H1 (cell line): ENCODE data around the gene RCE1. TPM values are rescaled to one million over a fixed set of nuclear protein-coding genes. Genes with fewer than 3 reads are reported as not detected.

Source experiments
- CTCF ChIA-PET: fragments of 300-600 bp; sonication (Branson Sonifier 250); formaldehyde crosslinking; loops from one replicate; lab custom pipeline; 2021; ENCODE audit not compliant: partially characterized antibody; lab: Charles Lee
- POLR2A ChIA-PET: fragments of 300-600 bp; sonication (Branson Sonifier 250); formaldehyde crosslinking; loops from one replicate; lab custom pipeline; 2021; ENCODE audit warnings: inconsistent platforms; ENCODE audit not compliant: partially characterized antibody; lab: Charles Lee
- DNase-seq, 2 experiments: peaks; one replicate each; pipeline versions ENCODE4 v3.0.0 to v3.0.0-alpha.2; 2010 to 2022; ENCODE audit warnings: low spot score in 2 of 2, low read depth in 1 of 2, mixed read lengths in 1 of 2
- FAIRE-seq: peaks from 2 replicates; lab custom pipeline; 2011; peaks lifted over from hg19 to GRCh38; lab: Jason Lieb, UNC
- H2AFZ ChIP-seq: 2 replicates; pipeline ENCODE4 v1.8.1; 2012; ENCODE audit warnings: low read length, inconsistent platforms
- H2AK5ac ChIP-seq: 2 replicates; pipeline ENCODE4 v1.6.1; 2013; ENCODE audit warnings: low read depth, low read length
- H2BK120ac ChIP-seq: replicated peaks from 2 replicates; pipeline ENCODE3; 2013; ENCODE audit warnings: low read depth, low read length, inconsistent platforms
- H2BK12ac ChIP-seq: 2 replicates; pipeline ENCODE4 v1.6.1; 2013; ENCODE audit warnings: low read depth, low read length
- H2BK15ac ChIP-seq: 2 replicates; pipeline ENCODE4 v1.6.1; 2013; ENCODE audit warnings: low read length
- H2BK20ac ChIP-seq: 2 replicates; pipeline ENCODE4 v1.6.1; 2013; ENCODE audit warnings: low read length
- H2BK5ac ChIP-seq: 2 replicates; pipeline ENCODE4 v1.6.1; 2013; ENCODE audit warnings: low read depth, low read length
- H3K14ac ChIP-seq: 2 replicates; pipeline ENCODE4 v1.6.1; 2013; ENCODE audit warnings: inconsistent platforms; ENCODE audit not compliant: insufficient read length
- H3K18ac ChIP-seq: 2 replicates; pipeline ENCODE4 v1.6.1; 2013; ENCODE audit warnings: low read length; ENCODE audit errors: extremely low read depth
- H3K23ac ChIP-seq: 2 replicates; pipeline ENCODE4 v1.6.1; 2013; ENCODE audit warnings: inconsistent platforms; ENCODE audit not compliant: insufficient read length
- H3K23me2 ChIP-seq: 2 replicates; pipeline ENCODE4 v1.6.1; 2013; ENCODE audit warnings: low read depth, low read length
- H3K27ac ChIP-seq: 2 replicates; pipeline ENCODE4 v1.6.1; 2011; ENCODE audit warnings: low read depth, low read length, inconsistent platforms
- H3K27me3 ChIP-seq, 4 experiments: replicated peaks in 1 of 4; 1 replicate in 1 of 4; 2 replicates in 3 of 4; pipeline versions ENCODE4 v1.6.1 to v1.8.1; 2011 to 2013; ENCODE audit warnings: low read length in 3 of 4, mild to moderate bottlenecking in 3 of 4, inconsistent platforms in 2 of 4, mixed read lengths in 2 of 4, moderate library complexity in 1 of 4; ENCODE audit not compliant: control insufficient read depth in 3 of 4, insufficient read depth in 3 of 4; ENCODE audit errors: extremely low read depth in 1 of 4
- H3K36me3 ChIP-seq, 4 experiments: 2 replicates each; pipeline versions ENCODE4 v1.6.1 to v1.8.1; 2011 to 2013; ENCODE audit warnings: mild to moderate bottlenecking in 4 of 4, low read length in 3 of 4, moderate library complexity in 2 of 4, control low read depth in 1 of 4, inconsistent platforms in 1 of 4; ENCODE audit not compliant: insufficient read depth in 4 of 4, control insufficient read depth in 2 of 4
- H3K4ac ChIP-seq: replicated peaks from 2 replicates; pipeline ENCODE3; 2013; ENCODE audit warnings: low read length, low read depth, mixed read lengths, inconsistent platforms; ENCODE audit not compliant: insufficient read length
- H3K4me1 ChIP-seq, 4 experiments: replicated peaks in 1 of 4; 1 replicate in 1 of 4; 2 replicates in 3 of 4; pipeline versions ENCODE4 v1.6.1 to v1.8.1; 2011 to 2013; ENCODE audit warnings: low read length in 3 of 4, inconsistent platforms in 2 of 4, mixed read lengths in 1 of 4; ENCODE audit not compliant: insufficient read depth in 4 of 4, control insufficient read depth in 3 of 4
- H3K4me2 ChIP-seq, 2 experiments: 2 replicates each; pipeline versions ENCODE4 v1.6.1 to v1.8.1; 2011 to 2013; ENCODE audit warnings: low read depth in 2 of 2, low read length in 2 of 2, control low read depth in 1 of 2, inconsistent platforms in 1 of 2, mild to moderate bottlenecking in 1 of 2; ENCODE audit not compliant: insufficient read depth in 1 of 2
- H3K4me3 ChIP-seq, 4 experiments: fragments of 200-600, 300-600 bp in 1 of 4; sonication (generic), shearing (Covaris generic), sonication (Bioruptor Twin) in 1 of 4; 2 replicates each; pipeline versions ENCODE4 v1.5.1 to v1.8.1; 2011 to 2016; ENCODE audit warnings: low read length in 4 of 4, low read depth in 3 of 4, control low read depth in 2 of 4, inconsistent platforms in 2 of 4, mild to moderate bottlenecking in 2 of 4, mixed read lengths in 1 of 4, moderate library complexity in 1 of 4; ENCODE audit not compliant: insufficient read depth in 2 of 4; ENCODE audit errors: extremely low read depth in 1 of 4
- H3K56ac ChIP-seq: replicated peaks from 2 replicates; pipeline ENCODE3; 2013; ENCODE audit warnings: low read depth, mild to moderate bottlenecking, mixed read lengths, low read length, inconsistent platforms; ENCODE audit not compliant: insufficient read length
- H3K79me1 ChIP-seq: 2 replicates; pipeline ENCODE4 v1.6.1; 2013; ENCODE audit warnings: low read depth, low read length, control low read depth
- H3K79me2 ChIP-seq, 2 experiments: 2 replicates each; pipeline versions ENCODE4 v1.6.1 to v1.8.1; 2012 to 2013; ENCODE audit warnings: low read length in 2 of 2, mild to moderate bottlenecking in 2 of 2, inconsistent platforms in 1 of 2; ENCODE audit not compliant: insufficient read depth in 2 of 2, control insufficient read depth in 1 of 2
- H3K9ac ChIP-seq, 4 experiments: replicated peaks in 1 of 4; 1 replicate in 1 of 4; 2 replicates in 3 of 4; pipeline versions ENCODE4 v1.6.1 to v1.8.1; 2011 to 2013; ENCODE audit warnings: low read depth in 3 of 4, low read length in 3 of 4, control low read depth in 2 of 4, mild to moderate bottlenecking in 2 of 4, moderate library complexity in 2 of 4, inconsistent platforms in 1 of 4; ENCODE audit errors: extremely low read depth in 1 of 4
- H3K9me3 ChIP-seq, 2 experiments: 2 replicates each; pipeline versions ENCODE4 v1.6.1 to v1.8.1; 2012 to 2013; ENCODE audit warnings: mild to moderate bottlenecking in 2 of 2, moderate library complexity in 2 of 2, control low read depth in 1 of 2, inconsistent platforms in 1 of 2, low read depth in 1 of 2, low read length in 1 of 2, mixed read lengths in 1 of 2; ENCODE audit not compliant: insufficient read depth in 2 of 2
- H4K20me1 ChIP-seq, 2 experiments: replicated peaks in 1 of 2; 2 replicates each; pipeline versions ENCODE3 to v1.8.1; 2011 to 2013; ENCODE audit warnings: inconsistent platforms in 2 of 2, low read length in 2 of 2, mild to moderate bottlenecking in 1 of 2; ENCODE audit not compliant: insufficient read depth in 2 of 2, control insufficient read depth in 1 of 2
- H4K5ac ChIP-seq: 2 replicates; pipeline ENCODE4 v1.6.1; 2013; ENCODE audit warnings: low read length, low read depth, mixed read lengths, inconsistent platforms; ENCODE audit not compliant: insufficient read length
- H4K8ac ChIP-seq: 2 replicates; pipeline ENCODE4 v1.8.0; 2013; ENCODE audit warnings: mild to moderate bottlenecking, moderate library complexity, low read length, inconsistent platforms; ENCODE audit not compliant: insufficient read depth; ENCODE audit errors: extremely low read depth
- H4K91ac ChIP-seq: replicated peaks from 2 replicates; pipeline ENCODE3; 2013; ENCODE audit warnings: low read length, mixed read lengths, inconsistent platforms; ENCODE audit not compliant: insufficient read length
- BCL11A ChIP-seq, 2 experiments: IDR thresholded peaks; one replicate each; pipeline ENCODE4 v1.6.1; 2011; ENCODE audit warnings: low read depth in 2 of 2, low read length in 2 of 2, mild to moderate bottlenecking in 2 of 2
- CBX5 ChIP-seq: fragments of 300-800, 300-1000 bp; sonication (generic); IDR thresholded peaks from 2 replicates; pipeline ENCODE4 v1.7.1; 2016; ENCODE audit warnings: antibody characterized with exemption, low read length, low read depth
- EZH2 ChIP-seq: fragments of 200-600 bp; sonication (generic); IDR thresholded peaks from 2 replicates; pipeline ENCODE4 v1.7.1; 2012; ENCODE audit warnings: low read depth, mild to moderate bottlenecking, moderate library complexity, low read length, inconsistent platforms; ENCODE audit not compliant: severe bottlenecking
- GABPA ChIP-seq: IDR thresholded peaks from 2 replicates; pipeline ENCODE4 v1.6.1; 2011; ENCODE audit warnings: mild to moderate bottlenecking, low read length, moderate library complexity, borderline replicate concordance; ENCODE audit not compliant: insufficient read depth
- JUN ChIP-seq: IDR thresholded peaks from 2 replicates; pipeline ENCODE4 v1.6.1; 2011; ENCODE audit warnings: low read depth, mild to moderate bottlenecking, improper control_type of control experiment, low read length
- JUND ChIP-seq: IDR thresholded peaks from 2 replicates; pipeline ENCODE4 v1.6.1; 2011; ENCODE audit warnings: mild to moderate bottlenecking, improper control_type of control experiment, low read length
- KDM1A ChIP-seq: fragments of 200-600, 300-600 bp; sonication (generic); IDR thresholded peaks from 2 replicates; pipeline ENCODE4 v1.7.1; 2016; ENCODE audit warnings: mild to moderate bottlenecking, low read length, borderline replicate concordance
- POLR2A ChIP-seq, 2 experiments: IDR thresholded peaks; 1 replicate in 1 of 2; 2 replicates in 1 of 2; pipeline ENCODE4 v1.6.1; 2011; ENCODE audit warnings: low read depth in 2 of 2, low read length in 2 of 2, mild to moderate bottlenecking in 2 of 2; ENCODE audit errors: control extremely low read depth in 1 of 2
- POLR2AphosphoS5 ChIP-seq: IDR thresholded peaks from 2 replicates; pipeline ENCODE4 v1.6.1; 2011; ENCODE audit warnings: low read depth, low read length
- POU5F1 ChIP-seq: IDR thresholded peaks from 2 replicates; pipeline ENCODE4 v1.6.1; 2011; ENCODE audit warnings: low read depth, mild to moderate bottlenecking, low read length, moderate library complexity
- RBBP5 ChIP-seq: IDR thresholded peaks from 2 replicates; pipeline ENCODE4 v1.7.1; 2012; ENCODE audit warnings: low read depth, mild to moderate bottlenecking, inconsistent platforms, low read length, moderate library complexity, borderline replicate concordance
- SIRT6 ChIP-seq: IDR thresholded peaks from one replicate; pipeline ENCODE4 v1.7.1; 2012; ENCODE audit warnings: low read length, inconsistent platforms
- SP1 ChIP-seq: IDR thresholded peaks from 2 replicates; pipeline ENCODE4 v1.6.1; 2011; ENCODE audit warnings: low read depth, low read length
- TAF7 ChIP-seq: optimal IDR thresholded peaks from 2 replicates; pipeline ENCODE3; 2011; ENCODE audit warnings: low read depth, mild to moderate bottlenecking, inconsistent platforms, low read length, moderate library complexity, borderline replicate concordance
- TEAD4 ChIP-seq: IDR thresholded peaks from 2 replicates; pipeline ENCODE4 v1.6.1; 2012; ENCODE audit warnings: low read depth, low read length, inconsistent platforms, mixed read lengths
- YY1 ChIP-seq: IDR thresholded peaks from 2 replicates; pipeline ENCODE4 v1.6.1; 2011; ENCODE audit warnings: low read depth, mild to moderate bottlenecking, low read length
- WGBS, 2 experiments: shearing (Covaris generic) in 1 of 2; methylation state at CpG; one replicate each; pipeline versions ENCODE4 v1.1.6 to v1.1.7; 2013 to 2015; ENCODE audit warnings: low lambda C conversion rate in 2 of 2, mixed read lengths in 2 of 2, inconsistent platforms in 1 of 2, low coverage in 1 of 2, missing lambda C conversion rate in 1 of 2; ENCODE audit not compliant: insufficient replicate concordance in 2 of 2, insufficient coverage in 1 of 2, insufficient read length in 1 of 2; ENCODE audit errors: extremely low coverage in 1 of 2, missing lambda C conversion rate in 1 of 2; 5-methylcytosine and 5-hydroxymethylcytosine counted together
- polyA plus RNA-seq, 7 experiments: library from polyadenylated mRNA; depleted of rRNA in 3 of 7; stranded (reverse) in 5 of 7; unstranded in 2 of 7; fragments of >200 nt in 5 of 7; fragments of 200-250 nt in 2 of 7; gene quantifications; 1 replicate in 5 of 7; 2 replicates in 1 of 7; 4 replicates in 1 of 7; pipeline versions ENCODE4 v1.2.1 to v1.2.3, GENCODE V29; 2011 to 2013; ENCODE audit warnings: missing spikeins in 2 of 7, mixed read lengths in 2 of 7
- total RNA-seq: library from RNA; stranded (reverse); fragmentation: NEBNext Ultra II Directional; extraction: Animal tissue kit (Norgen Biotek cat#: 25700); gene quantifications from 2 replicates; pipeline ENCODE4 v1.2.1, GENCODE V29; 2021

RCE1 gene
- total and polyA plus RNA-seq, 2 of the 8 experiments (the other 6 are each of a cell fraction or from before 2014, with no cell fraction given), result 35.8 to 84.8 TPM

DNA sequence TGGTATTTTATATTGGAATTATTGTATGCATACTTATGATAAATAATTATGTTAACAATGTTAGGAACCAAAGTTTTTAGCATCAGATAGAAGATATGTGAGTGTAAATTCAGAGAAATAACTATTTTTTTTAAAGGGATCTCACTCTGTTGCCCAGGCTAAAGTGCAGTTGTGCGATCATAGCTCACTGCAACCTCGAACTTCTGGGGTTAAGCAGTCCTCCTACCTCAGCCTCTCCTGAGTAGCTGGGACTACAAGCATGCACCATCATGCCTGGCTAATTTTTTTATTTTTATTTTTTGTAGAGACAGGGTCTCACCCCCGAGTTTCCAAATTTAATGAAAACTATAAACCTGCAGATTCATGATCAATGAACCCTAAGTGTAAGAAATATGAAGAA is 33.6 kb upstream of the RCE1 start:
- no peak overlapping the region for H2BK20ac ChIP-seq
- TF ChIP-seq POU5F1, result no peak
- no peak for TF ChIP-seq POLR2AphosphoS5
- TF ChIP-seq JUN, result no peak
- no peak for TF ChIP-seq CBX5
- no peak for TF ChIP-seq RBBP5
- no peak for TF ChIP-seq SIRT6
- no peak for TF ChIP-seq KDM1A
- TF ChIP-seq JUND, result no peak
- no peak for TF ChIP-seq TAF7
- TF ChIP-seq POLR2A (IDR thresholded peaks at IDR 0.05; ENCODE audit: control extremely low read depth in 1 of 2, low read depth in 2 of 2, low read length in 2 of 2), result no peak
- no peak for TF ChIP-seq BCL11A (IDR thresholded peaks at IDR 0.05; ENCODE audit: low read depth in 2 of 2, low read length in 2 of 2)
- no peak for TF ChIP-seq YY1
- TF ChIP-seq SP1, result no peak
- TF ChIP-seq GABPA, result no peak
- TF ChIP-seq EZH2, result no peak
- no peak for TF ChIP-seq TEAD4

More for the DNA sequence above, 33.6 kb upstream of the RCE1 start:
- no peaks in the 10 kb centered on the region for H3K27me3 ChIP-seq
- H2BK5ac ChIP-seq, result no peak overlapping the region
- ChIA-PET CTCF (no interaction called here), POLR2A (no interaction called here)
- H3K4me1 ChIP-seq, result peaks cover 2 to 13% (median 5%) of the 10 kb centered on the region in 4 experiments; a peak in 6 of 7 replicates
- H3K4me3 ChIP-seq, result no peak overlapping the region
- H3K79me2 ChIP-seq, result no peaks in the 10 kb centered on the region
- no peak overlapping the region for H2BK12ac ChIP-seq
- H3K79me1 ChIP-seq, result no peaks in the 10 kb centered on the region
- peak overlapping the region; percentile 23 for H4K5ac ChIP-seq
- no peak overlapping the region for H3K4me2 ChIP-seq
- H4K20me1 ChIP-seq, result no peaks in the 10 kb centered on the region
- H3K36me3 ChIP-seq, result peaks cover 0 to 7% (median 2%) of the 10 kb centered on the region in 4 experiments; a peak in 3 of 8 replicates
- DNase-seq, result no peak
- no peak overlapping the region for H2BK120ac ChIP-seq
- no peak overlapping the region for H3K27ac ChIP-seq
- no peak overlapping the region for H2AK5ac ChIP-seq
- H2BK15ac ChIP-seq, result no peak overlapping the region
- no peaks in the 10 kb centered on the region; the same call in 1 of the 2 replicates for H3K23me2 ChIP-seq
- no peak overlapping the region for H3K23ac ChIP-seq
- no peak overlapping the region; the same call in 1 of the 2 replicates for H3K18ac ChIP-seq
- no peak overlapping the region for H3K4ac ChIP-seq
- no peak overlapping the region for H3K14ac ChIP-seq
- H3K56ac ChIP-seq, result no peak overlapping the region
- no peak for FAIRE-seq
- no peak overlapping the region for H3K9ac ChIP-seq
- WGBS, 2 experiments, result 96% methylated on average over 3 of the region's 3 CpGs; no CpG with 5 or more reads in 1 of the 2 experiments
- H2AFZ ChIP-seq, result no peak overlapping the region
- H4K8ac ChIP-seq, result no peak overlapping the region
- H3K9me3 ChIP-seq, result no peaks in the 10 kb centered on the region; a peak in 1 of 4 replicates
- H4K91ac ChIP-seq, result no peak overlapping the region
